ENCODE results near the gene GCN1.

The GCN1 gene

GRCh38 chr12:120077260-120077659 is 117.3 kb downstream of the GCN1 start:
- no peak for DNase-seq (ENCODE audit: extremely low read depth in 1 of 2, low read depth in 1 of 2)
